Glomerular endothelial cell (primary cell): ENCODE results near the gene DNAH5. TPM values are rescaled to one million over a fixed set of nuclear protein-coding genes. Genes with fewer than 3 reads are reported as not detected.
"Not testable (repeated sequence)": the region's sequence is repeated elsewhere in the genome, so short reads cannot be mapped to it uniquely, and the experiment has no call there.

Source experiments
- DNase-seq: peaks from one replicate; pipeline ENCODE4 v3.0.0-alpha.2; 2011; ENCODE audit warnings: low read depth, low spot score; ENCODE audit errors: extremely low read depth
- total RNA-seq: library from RNA; depleted of rRNA; stranded (reverse); fragments of >200 nt; gene quantifications from 2 replicates; pipeline ENCODE4 v1.2.3, GENCODE V29; 2015

Gene DNAH5
- total RNA-seq: 2.0 and 6.6 TPM in 2 replicates

- no peak for DNase-seq
Observed at GRCh38 chr5:13944560-13945199, at the start of gene DNAH5. Gene DNAH5, minus strand, starts transcription at chr5:13944688. Its CDS starts 250 bp downstream, at chr5:13944438.

GRCh38 chr5:13993926-13994325, 49.4 kb upstream of the DNAH5 start:
- DNase-seq: no peak

GRCh38 chr5:13992795-13993194, 48.3 kb upstream of the DNAH5 start:
- DNase-seq: no peak

GRCh38 chr5:13991365-13991764, 46.9 kb upstream of the DNAH5 start:
- DNase-seq: no peak

GRCh38 chr5:13990896-13991295, 46.4 kb upstream of the DNAH5 start:
- no peak for DNase-seq

GRCh38 chr5:13989832-13990231, 45.3 kb upstream of the DNAH5 start:
- no peak for DNase-seq

- no peak for DNase-seq
Observed at GRCh38 chr5:13987843-13988464, 43.5 kb upstream of the DNAH5 start.

GRCh38 chr5:13985731-13986418, 41.4 kb upstream of the DNAH5 start:
- peak; percentile 84 for DNase-seq

GRCh38 chr5:13984888-13985287, 40.4 kb upstream of the DNAH5 start:
- DNase-seq: not testable (repeated sequence)

- DNase-seq: no peak
Observed at GRCh38 chr5:13976867-13977830, 32.7 kb upstream of the DNAH5 start.

GRCh38 chr5:13976223-13976622, 31.7 kb upstream of the DNAH5 start:
- DNase-seq: no peak

- no peak for DNase-seq
Observed at GRCh38 chr5:13975246-13975645, 30.8 kb upstream of the DNAH5 start.

GRCh38 chr5:13973724-13974123, 29.2 kb upstream of the DNAH5 start:
- DNase-seq: no peak

GRCh38 chr5:13972029-13972428, 27.5 kb upstream of the DNAH5 start:
- no peak for DNase-seq

GRCh38 chr5:13957032-13957645, 12.7 kb upstream of the DNAH5 start:
- DNase-seq: peak; percentile 39

GRCh38 chr5:13956471-13956870, 12.0 kb upstream of the DNAH5 start:
- DNase-seq: no peak

- no peak for DNase-seq
Observed at GRCh38 chr5:13955896-13956295, 11.4 kb upstream of the DNAH5 start.

- DNase-seq: no peak
Observed at GRCh38 chr5:13946111-13946510, 1.6 kb upstream of the DNAH5 start.

- DNase-seq: no peak
Observed at GRCh38 chr5:13945271-13945670, 783 bp upstream of the DNAH5 start.

- no peak for DNase-seq
Observed at GRCh38 chr5:13943676-13944075, 812 bp downstream of the DNAH5 start.
